B cell (primary cell): ENCODE measurements around the gene ECI1. TPM values are rescaled to one million over a fixed set of nuclear protein-coding genes. Genes with fewer than 3 reads are reported as not detected.

ENCODE experiments used
- ATAC-seq: fragments of 200-7000 bp; cut with Tn5 transposase; one replicate; pipeline ENCODE4 v1.10.0; 2021; ENCODE audit warnings: low read depth, mild to moderate bottlenecking, moderate number of reproducible peaks, moderate library complexity
- CTCF ChIA-PET: fragments of 350-600 bp; sonication (Branson Sonifier 250); formaldehyde crosslinking; loops from one replicate; lab custom pipeline; 2021; ENCODE audit warnings: antibody characterized with exemption, inconsistent platforms; lab: Charles Lee
- POLR2A ChIA-PET: fragments of 350-600 bp; sonication (Branson Sonifier 250); formaldehyde crosslinking; loops from one replicate; lab custom pipeline; 2021; ENCODE audit warnings: antibody characterized with exemption; lab: Charles Lee
- DNase-seq: peaks from one replicate; pipeline ENCODE4 v3.0.0; 2013
- H2AFZ ChIP-seq: 2 replicates; pipeline ENCODE4 v1.6.1; 2012; ENCODE audit warnings: mild to moderate bottlenecking, low read depth, low read length; ENCODE audit not compliant: insufficient read depth, poor library complexity, severe bottlenecking
- H3K27ac ChIP-seq, 2 donors: 1 replicate in 1 of 2; 2 replicates in 1 of 2; pipeline ENCODE4 v1.5.1; 2012 to 2013; ENCODE audit warnings: low read length in 2 of 2, mild to moderate bottlenecking in 2 of 2, moderate library complexity in 1 of 2
- H3K27me3 ChIP-seq, 4 experiments: fragments of 200-600 bp in 1 of 4; sonication (generic) in 1 of 4; replicated peaks in 1 of 4; 1 replicate in 2 of 4; 2 replicates in 2 of 4; pipeline versions ENCODE4 v1.6.1 to v1.7.0; 2013 to 2016; ENCODE audit warnings: low read length in 3 of 4, mild to moderate bottlenecking in 2 of 4, mixed read lengths in 1 of 4, moderate library complexity in 1 of 4; ENCODE audit not compliant: insufficient read depth in 4 of 4, control insufficient read depth in 3 of 4; ENCODE audit errors: control extremely low read depth in 1 of 4
- H3K36me3 ChIP-seq, 2 experiments: replicated peaks in 1 of 2; 1 replicate in 1 of 2; 2 replicates in 1 of 2; pipeline versions ENCODE4 v1.6.1 to v1.7.1; 2013; ENCODE audit warnings: low read length in 1 of 2; ENCODE audit not compliant: insufficient read depth in 2 of 2, control insufficient read depth in 1 of 2; ENCODE audit errors: control extremely low read depth in 1 of 2, extremely low read depth in 1 of 2
- H3K4me1 ChIP-seq, 2 donors: fragments of 200-600 bp in 1 of 2; sonication (generic) in 1 of 2; 1 replicate in 1 of 2; 2 replicates in 1 of 2; pipeline versions ENCODE4 v1.5.1 to v1.6.1; 2013 to 2017; ENCODE audit warnings: low read length in 2 of 2; ENCODE audit not compliant: control insufficient read depth in 2 of 2, insufficient read depth in 2 of 2
- H3K4me2 ChIP-seq: replicated peaks from 2 replicates; pipeline ENCODE3; 2012; ENCODE audit warnings: mild to moderate bottlenecking, low read depth, low read length; ENCODE audit not compliant: poor library complexity, severe bottlenecking
- H3K4me3 ChIP-seq, 5 experiments: fragments of 200-600 bp in 1 of 5; sonication (generic) in 1 of 5; 1 replicate in 3 of 5; 2 replicates in 2 of 5; pipeline versions ENCODE4 v1.5.1 to v1.7.0; 2011 to 2016; ENCODE audit warnings: low read length in 4 of 5, mild to moderate bottlenecking in 4 of 5, low read depth in 2 of 5, control low read depth in 1 of 5, moderate library complexity in 1 of 5; ENCODE audit not compliant: insufficient read depth in 1 of 5; ENCODE audit errors: control extremely low read depth in 1 of 5, extremely low read depth in 1 of 5
- H3K79me2 ChIP-seq: fragments of 200-600 bp; sonication (generic); one replicate; pipeline ENCODE4 v1.6.0; 2016; ENCODE audit warnings: low read length; ENCODE audit not compliant: control insufficient read depth, insufficient read depth
- H3K9ac ChIP-seq: fragments of 200-600 bp; sonication (generic); 2 replicates; pipeline ENCODE4 v1.6.1; 2017; ENCODE audit warnings: mild to moderate bottlenecking, low read length, moderate library complexity
- H3K9me3 ChIP-seq, 3 donors: one replicate each; pipeline versions ENCODE4 v1.6.1 to v1.7.1; 2013; ENCODE audit warnings: low read length in 2 of 3; ENCODE audit not compliant: control insufficient read depth in 2 of 3, insufficient read depth in 1 of 3; ENCODE audit errors: control extremely low read depth in 1 of 3
- H4K20me1 ChIP-seq: 2 replicates; pipeline ENCODE4 v1.6.0; 2012; ENCODE audit warnings: mild to moderate bottlenecking, low read length; ENCODE audit not compliant: insufficient read depth, control insufficient read depth, poor library complexity, severe bottlenecking
- H3K27ac Mint-ChIP-seq: one replicate; pipeline ENCODE4 v1.8.0; 2021; ENCODE audit warnings: mixed read lengths
- H3K27me3 Mint-ChIP-seq: one replicate; pipeline ENCODE4 v1.8.0; 2021; ENCODE audit warnings: mixed read lengths
- H3K4me1 Mint-ChIP-seq: one replicate; pipeline ENCODE4 v1.8.0; 2021; ENCODE audit warnings: mixed read lengths
- H3K4me3 Mint-ChIP-seq: one replicate; pipeline ENCODE4 v1.8.0; 2021; ENCODE audit warnings: mixed read lengths
- H3K9me3 Mint-ChIP-seq: one replicate; pipeline ENCODE4 v1.8.0; 2022; ENCODE audit warnings: mixed read lengths; ENCODE audit not compliant: insufficient read depth
- EZH2 ChIP-seq: IDR thresholded peaks from 2 replicates; pipeline ENCODE4 v1.6.1; 2012; ENCODE audit warnings: borderline replicate concordance, low read depth, mild to moderate bottlenecking, moderate library complexity, low read length; ENCODE audit not compliant: insufficient read depth, poor library complexity, severe bottlenecking
- WGBS: methylation state at CpG from one replicate; pipeline ENCODE4 v1.1.5; 2013; ENCODE audit warnings: missing lambda C conversion rate; ENCODE audit not compliant: insufficient coverage; 5-methylcytosine and 5-hydroxymethylcytosine counted together
- intact Hi-C: fragments of 100-400 bp; cut with micrococcal nuclease; formaldehyde crosslinking; loops from one replicate; pipeline ENCODE4 v1.10.0; 2022
- polyA plus RNA-seq: library from polyadenylated mRNA; depleted of rRNA; stranded (reverse); fragments of >200 nt; gene quantifications from 2 replicates; pipeline ENCODE4 v1.2.3, GENCODE V29; 2012
- total RNA-seq, 2 donors: library from RNA; stranded (reverse); fragments of 120-200 nt in 1 of 2; gene quantifications; 1 replicate in 1 of 2; 2 replicates in 1 of 2; pipeline versions ENCODE4 v1.2.3 to v1.2.4, GENCODE V29; 2013 to 2022
- TF ChIP-seq, protein P1 (sequence below): fragments of 200-600 bp; IDR thresholded peaks from one replicate; pipeline ENCODE4 v1.8.0; 2022; ENCODE audit warnings: antibody characterized with exemption, mild to moderate bottlenecking

ECI1 gene
- total and polyA plus RNA-seq, 2 donors (not counting 1 experiment from before 2014, with no cell fraction given), result 34.3 to 38.4 TPM

DNA sequence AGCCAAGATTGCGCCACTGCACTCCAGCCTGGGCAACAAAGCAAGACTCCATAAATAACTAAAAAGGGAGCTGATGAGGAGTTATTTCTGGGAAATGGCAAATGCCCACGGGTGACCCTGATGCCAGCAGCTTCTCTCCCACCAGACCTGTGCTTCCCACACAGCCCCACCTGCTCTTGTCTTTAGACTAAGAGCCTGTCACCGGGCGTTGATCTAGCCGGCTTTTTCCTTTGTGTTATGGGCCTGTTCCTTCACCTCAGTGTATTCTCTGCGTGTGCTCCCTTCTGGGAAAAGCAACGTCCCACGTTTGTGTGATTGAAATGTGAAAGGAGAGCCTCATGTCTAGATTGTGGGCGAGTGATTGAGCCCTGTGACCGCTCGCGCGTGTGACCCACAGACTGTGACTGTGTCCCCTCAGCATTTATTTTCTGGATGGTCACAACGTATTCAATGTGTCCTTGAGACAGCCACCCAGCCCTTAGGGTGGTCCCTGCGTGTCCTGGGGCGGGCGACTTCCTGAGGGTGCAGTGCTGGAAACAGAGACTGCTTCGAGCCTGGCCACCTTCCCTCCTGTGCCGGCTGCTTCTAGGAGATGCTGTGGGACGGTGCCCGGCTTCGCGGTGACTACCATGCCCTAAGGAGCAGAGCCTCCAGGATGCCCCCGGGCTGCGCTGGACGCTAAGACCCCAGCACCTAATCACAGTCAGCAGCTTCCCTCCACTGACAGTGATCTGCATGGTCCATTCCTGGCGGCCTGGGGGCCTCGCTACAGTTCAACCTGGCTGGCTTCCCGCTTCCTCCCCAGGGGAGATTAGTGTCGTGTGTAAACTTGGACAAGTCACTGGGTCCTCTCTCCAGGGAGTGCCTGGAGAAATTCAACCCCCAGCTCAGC is 24.3 kb upstream of the ECI1 start:
- Histone ChIP-seq H3K27ac (no peak overlapping the region), H3K9me3 (no peaks in the 10 kb centered on the region), H3K79me2 (peaks cover 14% of the 10 kb centered on the region), H3K9ac (no peak overlapping the region), H2AFZ (no peak overlapping the region), H3K4me2 (no peak overlapping the region), H4K20me1 (no peaks in the 10 kb centered on the region), H3K36me3 (no peaks in the 10 kb centered on the region), H3K4me1 (no peaks in the 10 kb centered on the region), H3K4me3 (no peak overlapping the region), H3K27me3 (no peaks in the 10 kb centered on the region)
- H3K9me3 Mint-ChIP-seq, result no peaks in the 10 kb centered on the region
- no peak for DNase-seq
- no peaks in the 10 kb centered on the region for H3K27me3 Mint-ChIP-seq
- ATAC-seq, result no peak
- ChIA-PET CTCF (no interaction called here), POLR2A (no interaction called here)
- H3K4me1 Mint-ChIP-seq, result no peaks in the 10 kb centered on the region
- WGBS, result 87% methylated on average over 29 of the region's 30 CpGs
- H3K4me3 Mint-ChIP-seq, result no peak overlapping the region
- TF ChIP-seq, protein P1, sequence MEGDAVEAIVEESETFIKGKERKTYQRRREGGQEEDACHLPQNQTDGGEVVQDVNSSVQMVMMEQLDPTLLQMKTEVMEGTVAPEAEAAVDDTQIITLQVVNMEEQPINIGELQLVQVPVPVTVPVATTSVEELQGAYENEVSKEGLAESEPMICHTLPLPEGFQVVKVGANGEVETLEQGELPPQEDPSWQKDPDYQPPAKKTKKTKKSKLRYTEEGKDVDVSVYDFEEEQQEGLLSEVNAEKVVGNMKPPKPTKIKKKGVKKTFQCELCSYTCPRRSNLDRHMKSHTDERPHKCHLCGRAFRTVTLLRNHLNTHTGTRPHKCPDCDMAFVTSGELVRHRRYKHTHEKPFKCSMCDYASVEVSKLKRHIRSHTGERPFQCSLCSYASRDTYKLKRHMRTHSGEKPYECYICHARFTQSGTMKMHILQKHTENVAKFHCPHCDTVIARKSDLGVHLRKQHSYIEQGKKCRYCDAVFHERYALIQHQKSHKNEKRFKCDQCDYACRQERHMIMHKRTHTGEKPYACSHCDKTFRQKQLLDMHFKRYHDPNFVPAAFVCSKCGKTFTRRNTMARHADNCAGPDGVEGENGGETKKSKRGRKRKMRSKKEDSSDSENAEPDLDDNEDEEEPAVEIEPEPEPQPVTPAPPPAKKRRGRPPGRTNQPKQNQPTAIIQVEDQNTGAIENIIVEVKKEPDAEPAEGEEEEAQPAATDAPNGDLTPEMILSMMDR, result no peak
- TF ChIP-seq EZH2, result no peak
- intact Hi-C loops, result no loop called here
- H3K27ac Mint-ChIP-seq, result no peak overlapping the region

DNA sequence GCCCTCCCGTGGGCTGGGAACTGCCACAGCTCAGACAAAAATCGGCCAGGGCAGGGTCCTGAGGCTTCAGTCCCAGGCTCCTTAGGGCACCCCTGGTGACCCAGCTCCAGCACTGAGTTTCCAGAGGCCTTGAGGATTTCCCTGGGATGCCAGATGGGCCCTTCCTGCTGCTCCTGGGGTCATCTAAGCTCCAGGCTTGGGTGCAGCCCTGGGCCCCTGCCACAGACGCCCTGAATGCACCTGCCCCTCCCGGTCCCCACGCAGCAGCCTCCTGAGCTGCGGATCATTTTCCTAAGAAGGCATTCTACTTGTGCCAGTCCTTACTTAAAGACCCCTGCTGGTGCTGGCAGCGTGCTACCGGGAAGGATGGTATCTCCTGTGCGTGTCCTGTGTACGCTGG is 22.5 kb upstream of the ECI1 start:
- intact Hi-C loops, result no loop called here
- H3K4me1 Mint-ChIP-seq, result peaks cover 10% of the 10 kb centered on the region
- H3K4me3 Mint-ChIP-seq, result no peak overlapping the region
- POLR2A ChIA-PET, result no interaction called here
- H3K9me3 Mint-ChIP-seq, result no peaks in the 10 kb centered on the region
- Histone ChIP-seq H3K4me3 (no peak overlapping the region), H3K9ac (no peak overlapping the region), H4K20me1 (peaks cover 10% of the 10 kb centered on the region), H2AFZ (no peak overlapping the region), H3K27me3 (no peaks in the 10 kb centered on the region), H3K4me1 (peaks cover 9 to 10% of the 10 kb centered on the region in 2 donors), H3K27ac (no peak overlapping the region), H3K79me2 (peaks cover 26% of the 10 kb centered on the region), H3K36me3 (no peaks in the 10 kb centered on the region), H3K9me3 (no peaks in the 10 kb centered on the region), H3K4me2 (no peak overlapping the region)
- TF ChIP-seq EZH2, result no peak
- TF ChIP-seq, protein P1, result no peak
- CTCF ChIA-PET, result no interaction called here
- DNase-seq, result no peak
- WGBS, result 97% methylated on average over 10 of the region's 10 CpGs
- no peak for ATAC-seq
- H3K27ac Mint-ChIP-seq, result no peak overlapping the region
- H3K27me3 Mint-ChIP-seq, result no peaks in the 10 kb centered on the region
